GM23338 (cell line): Measurements from ENCODE around the gene ZNF239. TPM values are rescaled to one million over a fixed set of nuclear protein-coding genes. Genes with fewer than 3 reads are reported as not detected.

Source experiments
- ATAC-seq: fragments of 200-7000 bp; cut with Tn5 transposase; 3 replicates; pipeline ENCODE4 v1.9.1; 2020
- DNase-seq: peaks from one replicate; pipeline ENCODE4 v3.0.0-alpha.2; 2015; ENCODE audit warnings: low spot score
- H2AFZ ChIP-seq: fragments of 200-600 bp; sonication (generic); 2 replicates; pipeline ENCODE4 v1.8.0; 2016; ENCODE audit warnings: antibody characterized with exemption, mild to moderate bottlenecking, moderate library complexity
- H3F3A ChIP-seq: fragments of 200-600 bp; sonication (generic); replicated peaks from 2 replicates; pipeline ENCODE4 v1.8.0; 2017; ENCODE audit warnings: antibody characterized with exemption, mixed run types, low read depth
- H3K27ac ChIP-seq: fragments of 200-600 bp; sonication (generic); 2 replicates; pipeline ENCODE4 v1.6.1; 2016; ENCODE audit warnings: low read depth
- H3K27me3 ChIP-seq: fragments of 200-600 bp; sonication (generic); 2 replicates; pipeline ENCODE4 v1.8.0; 2016; ENCODE audit warnings: mild to moderate bottlenecking, mixed run types, moderate library complexity; ENCODE audit not compliant: insufficient read depth
- H3K36me3 ChIP-seq: fragments of 200-600 bp; sonication (generic); 2 replicates; pipeline ENCODE4 v1.8.0; 2016; ENCODE audit warnings: mild to moderate bottlenecking; ENCODE audit not compliant: insufficient read depth
- H3K4me1 ChIP-seq: fragments of 200-600 bp; sonication (generic); 2 replicates; pipeline ENCODE4 v1.8.0; 2016; ENCODE audit warnings: mild to moderate bottlenecking, moderate library complexity; ENCODE audit not compliant: insufficient read depth
- H3K4me2 ChIP-seq: fragments of 200-600 bp; sonication (generic); 2 replicates; pipeline ENCODE4 v1.7.1; 2017; ENCODE audit warnings: mixed run types
- H3K4me3 ChIP-seq: fragments of 200-600 bp; sonication (generic); 2 replicates; pipeline ENCODE4 v1.6.1; 2016; ENCODE audit warnings: mixed run types
- H3K79me2 ChIP-seq: fragments of 200-600 bp; sonication (generic); replicated peaks from 2 replicates; pipeline ENCODE4 v1.8.0; 2017; ENCODE audit warnings: mild to moderate bottlenecking; ENCODE audit not compliant: insufficient read depth
- H3K9me2 ChIP-seq: fragments of 200-600 bp; sonication (generic); 2 replicates; pipeline ENCODE4 v1.8.0; 2017; ENCODE audit not compliant: insufficient read depth
- H4K20me1 ChIP-seq: fragments of 200-600 bp; sonication (generic); replicated peaks from 2 replicates; pipeline ENCODE4 v1.8.0; 2017; ENCODE audit warnings: mild to moderate bottlenecking; ENCODE audit not compliant: insufficient read depth
- H3K27ac Mint-ChIP-seq: 2 replicates; pipeline ENCODE4 v1.8.0; 2020; ENCODE audit warnings: inconsistent platforms, mild to moderate bottlenecking, moderate library complexity, mixed read lengths
- H3K27me3 Mint-ChIP-seq: 3 replicates; pipeline ENCODE4 v1.8.0; 2022; ENCODE audit warnings: low read depth, mild to moderate bottlenecking, moderate library complexity, mixed read lengths, inconsistent platforms; ENCODE audit not compliant: insufficient read depth, poor library complexity
- H3K36me3 Mint-ChIP-seq: 3 replicates; pipeline ENCODE4 v1.8.0; 2021; ENCODE audit warnings: low read depth, mild to moderate bottlenecking, inconsistent platforms, moderate library complexity, mixed read lengths
- H3K4me1 Mint-ChIP-seq: 3 replicates; pipeline ENCODE4 v1.8.0; 2020; ENCODE audit warnings: mild to moderate bottlenecking, inconsistent platforms, mixed read lengths
- H3K4me3 Mint-ChIP-seq: 3 replicates; pipeline ENCODE4 v1.8.0; 2021; ENCODE audit warnings: moderate library complexity, mild to moderate bottlenecking, inconsistent platforms, mixed read lengths
- H3K9me3 Mint-ChIP-seq: 3 replicates; pipeline ENCODE4 v1.8.0; 2020; ENCODE audit warnings: moderate library complexity, mild to moderate bottlenecking, inconsistent platforms, mixed read lengths
- CREB1 ChIP-seq: fragments of 250-450 bp; sonication (Bioruptor Pico); IDR thresholded peaks from 2 replicates; pipeline ENCODE4 v1.5.0; 2020; ENCODE audit warnings: low read depth, mild to moderate bottlenecking, moderate library complexity
- EZH2 ChIP-seq: fragments of 200-600 bp; sonication (generic); IDR thresholded peaks from one replicate; pipeline ENCODE4 v1.8.0; 2017; ENCODE audit warnings: antibody characterized with exemption, mild to moderate bottlenecking, low read depth; ENCODE audit not compliant: unreplicated experiment
- EZH2phosphoT487 ChIP-seq: fragments of 200-600 bp; sonication (generic); IDR thresholded peaks from one replicate; pipeline ENCODE4 v1.8.1; 2018; ENCODE audit warnings: antibody characterized with exemption; ENCODE audit not compliant: unreplicated experiment
- JUNB ChIP-seq: IDR thresholded peaks from one replicate; pipeline ENCODE4 v1.6.1; 2016; ENCODE audit warnings: antibody characterized with exemption; ENCODE audit not compliant: unreplicated experiment
- NANOG ChIP-seq: IDR thresholded peaks from 2 replicates; pipeline ENCODE4 v1.6.1; 2016; ENCODE audit warnings: antibody characterized with exemption, borderline replicate concordance
- POLR2AphosphoS5 ChIP-seq: IDR thresholded peaks from 2 replicates; pipeline ENCODE4 v1.6.1; 2016; ENCODE audit warnings: antibody characterized with exemption, low read depth
- ZNF114 ChIP-seq: fragments of 250-450 bp; sonication (Bioruptor Pico); IDR thresholded peaks from 2 replicates; pipeline ENCODE4 v1.5.0; 2020; ENCODE audit warnings: mild to moderate bottlenecking, moderate library complexity
- ZNF331 ChIP-seq: fragments of 250-450 bp; sonication (Bioruptor Pico); IDR thresholded peaks from 2 replicates; pipeline ENCODE4 v1.5.0; 2020; ENCODE audit warnings: low read depth, mild to moderate bottlenecking, moderate library complexity
- long read RNA-seq: library from polyadenylated mRNA; unstranded; transcript quantifications from one replicate; pipeline ENCODE4 v2.0.0, GENCODE V29; 2020; ENCODE audit not compliant: unreplicated experiment
- polyA plus RNA-seq: library from polyadenylated mRNA; unstranded; fragments of >200 nt; fragmentation: Nextera tagmentation; extraction: Ambion mirVana; gene quantifications from 2 replicates; pipeline ENCODE4 v1.2.1, GENCODE V29; 2016
- total RNA-seq: library from RNA; depleted of rRNA; stranded (reverse); fragments of >200 nt; shearing (Covaris generic); gene quantifications from 2 replicates; pipeline ENCODE4 v1.2.3, GENCODE V29; 2014; rRNA removed
- TF ChIP-seq, protein P1 (sequence below): IDR thresholded peaks from 2 replicates; pipeline ENCODE4 v1.6.1; 2016; ENCODE audit warnings: antibody characterized with exemption
- TF ChIP-seq, protein P2 (sequence below), 2 experiments: fragments of 200-600 bp in 1 of 2; sonication (generic) in 1 of 2; conservative IDR thresholded peaks; 2 replicates each; pipeline versions ENCODE4 v1.5.1 to v1.6.1; 2016 to 2017; ENCODE audit warnings: antibody characterized with exemption in 2 of 2, low read depth in 2 of 2, mild to moderate bottlenecking in 2 of 2, moderate library complexity in 1 of 2
- TF ChIP-seq, protein P3 (sequence below): IDR thresholded peaks from one replicate; pipeline ENCODE4 v1.6.1; 2018; ENCODE audit warnings: antibody characterized with exemption; ENCODE audit not compliant: unreplicated experiment
- TF ChIP-seq, protein P4 (sequence below): fragments of 250-450 bp; sonication (Bioruptor Pico); IDR thresholded peaks from 2 replicates; pipeline ENCODE4 v1.5.0; 2020; ENCODE audit warnings: mild to moderate bottlenecking, moderate library complexity

The ZNF239 gene
- total RNA-seq (11.3 and 13.8 TPM in 2 replicates), polyA plus RNA-seq (5.4 and 6.7 TPM in 2 replicates)
- long read RNA-seq, transcript ZNF239-205 (2 exons, 1,904 nt) = major isoform, 5 of 10 reads
- long read RNA-seq, partial matches to known transcripts = 0 of 10 reads
- long read RNA-seq, other reads (novel, unspliced or antisense) = 4 of 10 reads

- peaks cover 39% of the 10 kb centered on the region for H3K36me3 Mint-ChIP-seq
- Histone ChIP-seq H3K4me3 (peak within 1 kb of the TSS; percentile 84), H3K4me2 (peak within 1 kb of the TSS; percentile 94), H3K27me3 (peaks cover 19% of the 10 kb centered on the region), H3F3A (no peaks in the 10 kb centered on the region), H3K36me3 (0 out of 2 replicates have a peak, but pooled peaks cover 5% of the 10 kb centered on the region), H2AFZ (peak within 1 kb of the TSS; percentile 96), H3K27ac (no peak within 1 kb of the TSS), H4K20me1 (peaks cover 12% of the 10 kb centered on the region; the same call in 1 of the 2 replicates), H3K4me1 (peaks cover 14% of the 10 kb centered on the region), H3K79me2 (peaks cover 42% of the 10 kb centered on the region), H3K9me2 (peaks cover 10% of the 10 kb centered on the region)
- peak within 1 kb of the TSS; percentile 91 for H3K4me3 Mint-ChIP-seq
- ATAC-seq (peak; percentile 95), DNase-seq (peak; percentile 91)
- H3K27ac Mint-ChIP-seq = no peak within 1 kb of the TSS
- TF ChIP-seq EZH2 (no peak), EZH2phosphoT487 (no peak), ZNF331 (CRISPR knock-in tag) (no peak), ZNF114 (no peak), JUNB (no peak), CREB1 (CRISPR knock-in tag) (peak; percentile 23; the same call in 1 of the 2 replicates), POLR2AphosphoS5 (peak; percentile 48), NANOG (no peak)
- TF ChIP-seq, protein P1, sequence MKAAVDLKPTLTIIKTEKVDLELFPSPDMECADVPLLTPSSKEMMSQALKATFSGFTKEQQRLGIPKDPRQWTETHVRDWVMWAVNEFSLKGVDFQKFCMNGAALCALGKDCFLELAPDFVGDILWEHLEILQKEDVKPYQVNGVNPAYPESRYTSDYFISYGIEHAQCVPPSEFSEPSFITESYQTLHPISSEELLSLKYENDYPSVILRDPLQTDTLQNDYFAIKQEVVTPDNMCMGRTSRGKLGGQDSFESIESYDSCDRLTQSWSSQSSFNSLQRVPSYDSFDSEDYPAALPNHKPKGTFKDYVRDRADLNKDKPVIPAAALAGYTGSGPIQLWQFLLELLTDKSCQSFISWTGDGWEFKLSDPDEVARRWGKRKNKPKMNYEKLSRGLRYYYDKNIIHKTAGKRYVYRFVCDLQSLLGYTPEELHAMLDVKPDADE = peak; percentile 90
- TF ChIP-seq, protein P2, sequence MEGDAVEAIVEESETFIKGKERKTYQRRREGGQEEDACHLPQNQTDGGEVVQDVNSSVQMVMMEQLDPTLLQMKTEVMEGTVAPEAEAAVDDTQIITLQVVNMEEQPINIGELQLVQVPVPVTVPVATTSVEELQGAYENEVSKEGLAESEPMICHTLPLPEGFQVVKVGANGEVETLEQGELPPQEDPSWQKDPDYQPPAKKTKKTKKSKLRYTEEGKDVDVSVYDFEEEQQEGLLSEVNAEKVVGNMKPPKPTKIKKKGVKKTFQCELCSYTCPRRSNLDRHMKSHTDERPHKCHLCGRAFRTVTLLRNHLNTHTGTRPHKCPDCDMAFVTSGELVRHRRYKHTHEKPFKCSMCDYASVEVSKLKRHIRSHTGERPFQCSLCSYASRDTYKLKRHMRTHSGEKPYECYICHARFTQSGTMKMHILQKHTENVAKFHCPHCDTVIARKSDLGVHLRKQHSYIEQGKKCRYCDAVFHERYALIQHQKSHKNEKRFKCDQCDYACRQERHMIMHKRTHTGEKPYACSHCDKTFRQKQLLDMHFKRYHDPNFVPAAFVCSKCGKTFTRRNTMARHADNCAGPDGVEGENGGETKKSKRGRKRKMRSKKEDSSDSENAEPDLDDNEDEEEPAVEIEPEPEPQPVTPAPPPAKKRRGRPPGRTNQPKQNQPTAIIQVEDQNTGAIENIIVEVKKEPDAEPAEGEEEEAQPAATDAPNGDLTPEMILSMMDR (conservative IDR thresholded peaks at IDR 0.05; ENCODE audit: low read depth in 2 of 2) = no peak
- TF ChIP-seq, protein P3, sequence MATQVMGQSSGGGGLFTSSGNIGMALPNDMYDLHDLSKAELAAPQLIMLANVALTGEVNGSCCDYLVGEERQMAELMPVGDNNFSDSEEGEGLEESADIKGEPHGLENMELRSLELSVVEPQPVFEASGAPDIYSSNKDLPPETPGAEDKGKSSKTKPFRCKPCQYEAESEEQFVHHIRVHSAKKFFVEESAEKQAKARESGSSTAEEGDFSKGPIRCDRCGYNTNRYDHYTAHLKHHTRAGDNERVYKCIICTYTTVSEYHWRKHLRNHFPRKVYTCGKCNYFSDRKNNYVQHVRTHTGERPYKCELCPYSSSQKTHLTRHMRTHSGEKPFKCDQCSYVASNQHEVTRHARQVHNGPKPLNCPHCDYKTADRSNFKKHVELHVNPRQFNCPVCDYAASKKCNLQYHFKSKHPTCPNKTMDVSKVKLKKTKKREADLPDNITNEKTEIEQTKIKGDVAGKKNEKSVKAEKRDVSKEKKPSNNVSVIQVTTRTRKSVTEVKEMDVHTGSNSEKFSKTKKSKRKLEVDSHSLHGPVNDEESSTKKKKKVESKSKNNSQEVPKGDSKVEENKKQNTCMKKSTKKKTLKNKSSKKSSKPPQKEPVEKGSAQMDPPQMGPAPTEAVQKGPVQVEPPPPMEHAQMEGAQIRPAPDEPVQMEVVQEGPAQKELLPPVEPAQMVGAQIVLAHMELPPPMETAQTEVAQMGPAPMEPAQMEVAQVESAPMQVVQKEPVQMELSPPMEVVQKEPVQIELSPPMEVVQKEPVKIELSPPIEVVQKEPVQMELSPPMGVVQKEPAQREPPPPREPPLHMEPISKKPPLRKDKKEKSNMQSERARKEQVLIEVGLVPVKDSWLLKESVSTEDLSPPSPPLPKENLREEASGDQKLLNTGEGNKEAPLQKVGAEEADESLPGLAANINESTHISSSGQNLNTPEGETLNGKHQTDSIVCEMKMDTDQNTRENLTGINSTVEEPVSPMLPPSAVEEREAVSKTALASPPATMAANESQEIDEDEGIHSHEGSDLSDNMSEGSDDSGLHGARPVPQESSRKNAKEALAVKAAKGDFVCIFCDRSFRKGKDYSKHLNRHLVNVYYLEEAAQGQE = no peak
- TF ChIP-seq, protein P4, sequence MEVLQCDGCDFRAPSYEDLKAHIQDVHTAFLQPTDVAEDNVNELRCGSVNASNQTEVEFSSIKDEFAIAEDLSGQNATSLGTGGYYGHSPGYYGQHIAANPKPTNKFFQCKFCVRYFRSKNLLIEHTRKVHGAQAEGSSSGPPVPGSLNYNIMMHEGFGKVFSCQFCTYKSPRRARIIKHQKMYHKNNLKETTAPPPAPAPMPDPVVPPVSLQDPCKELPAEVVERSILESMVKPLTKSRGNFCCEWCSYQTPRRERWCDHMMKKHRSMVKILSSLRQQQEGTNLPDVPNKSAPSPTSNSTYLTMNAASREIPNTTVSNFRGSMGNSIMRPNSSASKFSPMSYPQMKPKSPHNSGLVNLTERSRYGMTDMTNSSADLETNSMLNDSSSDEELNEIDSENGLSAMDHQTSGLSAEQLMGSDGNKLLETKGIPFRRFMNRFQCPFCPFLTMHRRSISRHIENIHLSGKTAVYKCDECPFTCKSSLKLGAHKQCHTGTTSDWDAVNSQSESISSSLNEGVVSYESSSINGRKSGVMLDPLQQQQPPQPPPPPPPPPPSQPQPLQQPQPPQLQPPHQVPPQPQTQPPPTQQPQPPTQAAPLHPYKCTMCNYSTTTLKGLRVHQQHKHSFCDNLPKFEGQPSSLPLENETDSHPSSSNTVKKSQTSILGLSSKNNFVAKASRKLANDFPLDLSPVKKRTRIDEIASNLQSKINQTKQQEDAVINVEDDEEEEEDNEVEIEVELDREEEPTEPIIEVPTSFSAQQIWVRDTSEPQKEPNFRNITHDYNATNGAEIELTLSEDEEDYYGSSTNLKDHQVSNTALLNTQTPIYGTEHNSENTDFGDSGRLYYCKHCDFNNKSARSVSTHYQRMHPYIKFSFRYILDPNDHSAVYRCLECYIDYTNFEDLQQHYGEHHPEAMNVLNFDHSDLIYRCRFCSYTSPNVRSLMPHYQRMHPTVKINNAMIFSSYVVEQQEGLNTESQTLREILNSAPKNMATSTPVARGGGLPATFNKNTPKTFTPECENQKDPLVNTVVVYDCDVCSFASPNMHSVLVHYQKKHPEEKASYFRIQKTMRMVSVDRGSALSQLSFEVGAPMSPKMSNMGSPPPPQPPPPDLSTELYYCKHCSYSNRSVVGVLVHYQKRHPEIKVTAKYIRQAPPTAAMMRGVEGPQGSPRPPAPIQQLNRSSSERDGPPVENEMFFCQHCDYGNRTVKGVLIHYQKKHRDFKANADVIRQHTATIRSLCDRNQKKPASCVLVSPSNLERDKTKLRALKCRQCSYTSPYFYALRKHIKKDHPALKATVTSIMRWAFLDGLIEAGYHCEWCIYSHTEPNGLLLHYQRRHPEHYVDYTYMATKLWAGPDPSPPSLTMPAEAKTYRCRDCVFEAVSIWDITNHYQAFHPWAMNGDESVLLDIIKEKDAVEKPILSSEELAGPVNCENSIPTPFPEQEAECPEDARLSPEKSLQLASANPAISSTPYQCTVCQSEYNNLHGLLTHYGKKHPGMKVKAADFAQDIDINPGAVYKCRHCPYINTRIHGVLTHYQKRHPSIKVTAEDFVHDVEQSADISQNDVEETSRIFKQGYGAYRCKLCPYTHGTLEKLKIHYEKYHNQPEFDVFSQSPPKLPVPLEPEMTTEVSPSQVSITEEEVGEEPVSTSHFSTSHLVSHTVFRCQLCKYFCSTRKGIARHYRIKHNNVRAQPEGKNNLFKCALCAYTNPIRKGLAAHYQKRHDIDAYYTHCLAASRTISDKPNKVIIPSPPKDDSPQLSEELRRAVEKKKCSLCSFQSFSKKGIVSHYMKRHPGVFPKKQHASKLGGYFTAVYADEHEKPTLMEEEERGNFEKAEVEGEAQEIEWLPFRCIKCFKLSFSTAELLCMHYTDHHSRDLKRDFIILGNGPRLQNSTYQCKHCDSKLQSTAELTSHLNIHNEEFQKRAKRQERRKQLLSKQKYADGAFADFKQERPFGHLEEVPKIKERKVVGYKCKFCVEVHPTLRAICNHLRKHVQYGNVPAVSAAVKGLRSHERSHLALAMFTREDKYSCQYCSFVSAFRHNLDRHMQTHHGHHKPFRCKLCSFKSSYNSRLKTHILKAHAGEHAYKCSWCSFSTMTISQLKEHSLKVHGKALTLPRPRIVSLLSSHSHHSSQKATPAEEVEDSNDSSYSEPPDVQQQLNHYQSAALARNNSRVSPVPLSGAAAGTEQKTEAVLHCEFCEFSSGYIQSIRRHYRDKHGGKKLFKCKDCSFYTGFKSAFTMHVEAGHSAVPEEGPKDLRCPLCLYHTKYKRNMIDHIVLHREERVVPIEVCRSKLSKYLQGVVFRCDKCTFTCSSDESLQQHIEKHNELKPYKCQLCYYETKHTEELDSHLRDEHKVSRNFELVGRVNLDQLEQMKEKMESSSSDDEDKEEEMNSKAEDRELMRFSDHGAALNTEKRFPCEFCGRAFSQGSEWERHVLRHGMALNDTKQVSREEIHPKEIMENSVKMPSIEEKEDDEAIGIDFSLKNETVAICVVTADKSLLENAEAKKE (CRISPR knock-in tag) = no peak
- peaks cover 17% of the 10 kb centered on the region for H3K4me1 Mint-ChIP-seq
- H3K27me3 Mint-ChIP-seq = peaks cover 27% of the 10 kb centered on the region
- H3K9me3 Mint-ChIP-seq = peaks cover 30% of the 10 kb centered on the region
Observed at GRCh38 chr10:43574001-43574892, at the start of gene ZNF239. Gene ZNF239, minus strand, starts transcription at chr10:43574616. Its CDS starts 16,537 bp downstream, at chr10:43558079.
